ENCODE results near the gene PBX1. TPM values are rescaled to one million over a fixed set of nuclear protein-coding genes. Genes with fewer than 3 reads are reported as not detected.

PBX1 gene
- total and polyA plus RNA-seq, 2 of the 4 experiments (the other 2 are of a cell fraction) = 13.9 to 17.9 TPM

DNA sequence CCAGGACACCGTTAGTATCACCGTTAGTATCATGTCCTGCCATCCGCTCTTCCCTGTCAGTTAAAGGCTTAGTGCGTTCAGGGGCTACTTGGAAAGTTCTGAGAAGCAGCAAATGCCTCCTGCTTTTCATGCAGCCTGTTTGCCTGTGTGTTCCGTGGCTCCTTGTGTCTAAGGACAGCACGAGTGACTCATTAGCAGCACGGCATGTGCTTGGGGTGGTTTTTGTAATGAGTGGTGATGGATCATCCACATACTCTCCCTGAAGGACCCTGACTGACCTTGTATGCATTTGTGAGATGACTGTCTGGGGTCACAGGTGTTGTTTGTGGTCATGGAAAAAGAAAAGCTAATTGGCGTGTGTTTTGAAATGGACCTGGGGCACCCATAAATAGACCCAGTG, 221.9 kb downstream of the PBX1 start (continued):
- TF ChIP-seq, protein P1, sequence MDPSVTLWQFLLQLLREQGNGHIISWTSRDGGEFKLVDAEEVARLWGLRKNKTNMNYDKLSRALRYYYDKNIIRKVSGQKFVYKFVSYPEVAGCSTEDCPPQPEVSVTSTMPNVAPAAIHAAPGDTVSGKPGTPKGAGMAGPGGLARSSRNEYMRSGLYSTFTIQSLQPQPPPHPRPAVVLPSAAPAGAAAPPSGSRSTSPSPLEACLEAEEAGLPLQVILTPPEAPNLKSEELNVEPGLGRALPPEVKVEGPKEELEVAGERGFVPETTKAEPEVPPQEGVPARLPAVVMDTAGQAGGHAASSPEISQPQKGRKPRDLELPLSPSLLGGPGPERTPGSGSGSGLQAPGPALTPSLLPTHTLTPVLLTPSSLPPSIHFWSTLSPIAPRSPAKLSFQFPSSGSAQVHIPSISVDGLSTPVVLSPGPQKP (IDR thresholded peaks at IDR 0.05; ENCODE audit: borderline replicate concordance, low read depth, low read length) = no peak
- peak; percentile 68 for TF ChIP-seq MXI1 (IDR thresholded peaks at IDR 0.05; ENCODE audit: borderline replicate concordance, low read depth, low read length)
- TF ChIP-seq, protein P2, sequence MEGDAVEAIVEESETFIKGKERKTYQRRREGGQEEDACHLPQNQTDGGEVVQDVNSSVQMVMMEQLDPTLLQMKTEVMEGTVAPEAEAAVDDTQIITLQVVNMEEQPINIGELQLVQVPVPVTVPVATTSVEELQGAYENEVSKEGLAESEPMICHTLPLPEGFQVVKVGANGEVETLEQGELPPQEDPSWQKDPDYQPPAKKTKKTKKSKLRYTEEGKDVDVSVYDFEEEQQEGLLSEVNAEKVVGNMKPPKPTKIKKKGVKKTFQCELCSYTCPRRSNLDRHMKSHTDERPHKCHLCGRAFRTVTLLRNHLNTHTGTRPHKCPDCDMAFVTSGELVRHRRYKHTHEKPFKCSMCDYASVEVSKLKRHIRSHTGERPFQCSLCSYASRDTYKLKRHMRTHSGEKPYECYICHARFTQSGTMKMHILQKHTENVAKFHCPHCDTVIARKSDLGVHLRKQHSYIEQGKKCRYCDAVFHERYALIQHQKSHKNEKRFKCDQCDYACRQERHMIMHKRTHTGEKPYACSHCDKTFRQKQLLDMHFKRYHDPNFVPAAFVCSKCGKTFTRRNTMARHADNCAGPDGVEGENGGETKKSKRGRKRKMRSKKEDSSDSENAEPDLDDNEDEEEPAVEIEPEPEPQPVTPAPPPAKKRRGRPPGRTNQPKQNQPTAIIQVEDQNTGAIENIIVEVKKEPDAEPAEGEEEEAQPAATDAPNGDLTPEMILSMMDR (conservative IDR thresholded peaks at IDR 0.05; ENCODE audit: low read depth, low read length) = no peak
